Panc1 (cell line): Measurements from ENCODE around the gene MTHFD2L. TPM values are rescaled to one million over a fixed set of nuclear protein-coding genes. Genes with fewer than 3 reads are reported as not detected.

Experiments
- ATAC-seq: fragments of 200-7000 bp; cut with Tn5 transposase; 2 replicates; pipeline ENCODE4 v1.9.1; 2020; ENCODE audit warnings: mild to moderate bottlenecking, moderate library complexity
- BruUV-seq: library from RNA; stranded (reverse); fragments of 400-500 nt; replicated peaks from 2 replicates; lab custom pipeline; 2021; lab: Mats Ljungman, UMichigan
- CTCF ChIA-PET: fragments of 300-600 bp; sonication (Branson Sonifier 250); formaldehyde crosslinking; loops from one replicate; lab custom pipeline; 2022; ENCODE audit warnings: antibody characterized with exemption; lab: Charles Lee
- POLR2A ChIA-PET: fragments of 300-600 bp; sonication (Branson Sonifier 250); formaldehyde crosslinking; loops from one replicate; lab custom pipeline; 2022; ENCODE audit warnings: antibody characterized with exemption; lab: Charles Lee
- DNase-seq: peaks from one replicate; pipeline ENCODE4 v3.0.0-alpha.2; 2010; ENCODE audit warnings: low read depth, low spot score
- H3K27ac ChIP-seq: 2 replicates; pipeline ENCODE4 v1.5.1; 2011; ENCODE audit warnings: mild to moderate bottlenecking, low read length, inconsistent platforms
- H3K27me3 ChIP-seq: fragments of 200-500 bp; sonication (Bioruptor generic); 2 replicates; pipeline ENCODE4 v1.6.0; 2014; ENCODE audit warnings: low read length, inconsistent platforms; ENCODE audit not compliant: control insufficient read depth, insufficient read depth
- H3K36me3 ChIP-seq: fragments of 200-500 bp; sonication (Bioruptor generic); 2 replicates; pipeline ENCODE4 v1.5.1; 2014; ENCODE audit warnings: inconsistent platforms, mild to moderate bottlenecking, low read length, moderate library complexity; ENCODE audit not compliant: control insufficient read depth, insufficient read depth
- H3K4me1 ChIP-seq: 2 replicates; pipeline ENCODE4 v1.5.1; 2011; ENCODE audit warnings: inconsistent platforms, mild to moderate bottlenecking, low read length, moderate library complexity; ENCODE audit not compliant: control insufficient read depth, insufficient read depth
- H3K4me3 ChIP-seq, 2 experiments: 2 replicates each; pipeline ENCODE4 v1.5.1; 2011 to 2012; ENCODE audit warnings: low read depth in 2 of 2, low read length in 2 of 2, mild to moderate bottlenecking in 2 of 2, inconsistent platforms in 1 of 2, moderate library complexity in 1 of 2
- H3K9me3 ChIP-seq: fragments of 200-500 bp; sonication (Bioruptor generic); 2 replicates; pipeline ENCODE4 v1.5.1; 2014; ENCODE audit warnings: low read depth, mild to moderate bottlenecking, inconsistent platforms, low read length, moderate library complexity; ENCODE audit not compliant: control insufficient read depth, insufficient read depth
- CTCF ChIP-seq: fragments of 450-650 bp; IDR thresholded peaks from 2 replicates; pipeline ENCODE4 v1.5.1; 2017; ENCODE audit warnings: mild to moderate bottlenecking
- POLR2AphosphoS5 ChIP-seq: IDR thresholded peaks from 2 replicates; pipeline ENCODE4 v1.6.1; 2012; ENCODE audit warnings: mild to moderate bottlenecking, low read depth, low read length, moderate library complexity
- REST ChIP-seq, 2 experiments: IDR thresholded peaks; 2 replicates each; pipeline ENCODE4 v1.6.1; 2011 to 2012; ENCODE audit warnings: low read depth in 2 of 2, control low read depth in 1 of 2, low read length in 1 of 2, mild to moderate bottlenecking in 1 of 2, moderate library complexity in 1 of 2; ENCODE audit not compliant: insufficient read depth in 1 of 2
- SIN3A ChIP-seq: IDR thresholded peaks from 2 replicates; pipeline ENCODE4 v1.6.1; 2012; ENCODE audit warnings: low read depth, mild to moderate bottlenecking, low read length, moderate library complexity, borderline replicate concordance; ENCODE audit not compliant: insufficient read depth
- TCF7L2 ChIP-seq: IDR thresholded peaks from 2 replicates; pipeline ENCODE4 v1.6.1; 2011; ENCODE audit warnings: mild to moderate bottlenecking, low read depth, low read length, inconsistent platforms
- in situ Hi-C: cut with HindIII; loops from 2 replicates; pipeline ENCODE4 v1.10.0; 2016; ENCODE audit warnings: low sequenced_read_pairs, low pct_unique_long_range_greater_than_20kb
- intact Hi-C: fragments of 100-400 bp; cut with micrococcal nuclease; formaldehyde crosslinking; loops from one replicate; pipeline ENCODE4 v1.10.0; 2022; ENCODE audit not compliant: unreplicated experiment
- total RNA-seq: library from RNA; stranded (reverse); gene quantifications from one replicate; pipeline ENCODE4 v1.2.1, GENCODE V29; 2021; ENCODE audit not compliant: unreplicated experiment

Gene MTHFD2L
- total RNA-seq, 1 experiment from 2014 or later = 6.6 TPM

GRCh38 chr4:74331252-74331651 is 173.3 kb downstream of the MTHFD2L start:
- intact Hi-C loops = no loop called here
- Histone ChIP-seq H3K4me1 (no peaks in the 10 kb centered on the region), H3K4me3 (no peak overlapping the region), H3K27me3 (no peaks in the 10 kb centered on the region), H3K27ac (no peak overlapping the region), H3K9me3 (no peaks in the 10 kb centered on the region), H3K36me3 (no peaks in the 10 kb centered on the region)
- ChIA-PET POLR2A (no interaction called here), CTCF (no interaction called here)
- ATAC-seq (no peak), DNase-seq (no peak)
- no peak for TF ChIP-seq CTCF
- no peak for TF ChIP-seq SIN3A
- no peak for TF ChIP-seq TCF7L2
- no peak for TF ChIP-seq POLR2AphosphoS5
- TF ChIP-seq REST (IDR thresholded peaks at IDR 0.05; ENCODE audit: insufficient read depth in 1 of 2, low read depth in 2 of 2, low read length in 1 of 2) = no peak
- in situ Hi-C loops = no loop called here
- BruUV-seq = no TSS peak

GRCh38 chr4:74331944-74332343 is 174.0 kb downstream of the MTHFD2L start:
- no peak overlapping the region for H3K4me3 ChIP-seq
- no peak for TF ChIP-seq REST (IDR thresholded peaks at IDR 0.05; ENCODE audit: insufficient read depth in 1 of 2, low read depth in 2 of 2, low read length in 1 of 2)
- TF ChIP-seq SIN3A = no peak
- TF ChIP-seq POLR2AphosphoS5 = no peak
- no peak for TF ChIP-seq TCF7L2
- TF ChIP-seq CTCF = no peak
- no peaks in the 10 kb centered on the region for H3K36me3 ChIP-seq
- in situ Hi-C loops (no loop called here), intact Hi-C loops (no loop called here)
- CTCF ChIA-PET = no interaction called here
- H3K27me3 ChIP-seq = no peaks in the 10 kb centered on the region
- no peaks in the 10 kb centered on the region for H3K9me3 ChIP-seq
- no peaks in the 10 kb centered on the region for H3K4me1 ChIP-seq
- POLR2A ChIA-PET = no interaction called here
- no peak for DNase-seq
- no peak for ATAC-seq
- H3K27ac ChIP-seq = no peak overlapping the region
- no TSS peak for BruUV-seq
